Fibroblast of pulmonary artery (primary cell): ENCODE measurements around the gene EML6.

Experiments used
- DNase-seq: peaks from one replicate; pipeline ENCODE4 v3.0.0-alpha.2; 2010; ENCODE audit warnings: low read depth
- H3K4me3 ChIP-seq: replicated peaks from 2 replicates; pipeline ENCODE4 v1.5.1; 2011; ENCODE audit warnings: low read depth, mild to moderate bottlenecking, control low read depth, low read length, moderate library complexity
- CTCF ChIP-seq: IDR thresholded peaks from 2 replicates; pipeline ENCODE4 v1.5.1; 2011; ENCODE audit warnings: mild to moderate bottlenecking, control low read depth, low read length, inconsistent platforms; ENCODE audit errors: missing control alignments

The EML6 gene

DNA sequence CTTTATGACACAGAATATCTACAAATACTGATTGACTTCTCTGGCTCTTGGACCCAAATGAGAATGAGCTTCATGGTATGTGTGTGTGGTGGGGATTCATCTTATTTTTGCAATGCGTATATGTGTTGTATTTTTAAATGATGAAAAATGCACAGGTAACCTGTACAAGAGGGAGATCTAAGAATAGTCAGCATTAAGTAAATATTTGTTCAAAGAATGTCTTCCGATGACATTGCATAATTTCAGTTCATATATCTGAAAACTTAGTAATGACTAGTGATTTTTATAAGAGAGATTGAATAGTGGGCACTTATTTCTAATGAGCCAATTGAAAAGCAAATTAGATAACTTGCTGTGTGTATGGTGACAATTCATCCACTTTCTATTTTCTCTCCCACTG, 66.4 kb downstream of the EML6 start:
- no peak for TF ChIP-seq CTCF
- no peak for DNase-seq
- H3K4me3 ChIP-seq, result no peak overlapping the region

GRCh38 chr2:54791831-54792230, 68.4 kb downstream of the EML6 start:
- H3K4me3 ChIP-seq, result no peak overlapping the region
- no peak for DNase-seq
- no peak for TF ChIP-seq CTCF

- H3K4me3 ChIP-seq, result no peak overlapping the region
- TF ChIP-seq CTCF, result no peak
Measured at GRCh38 chr2:54797307-54797706, 73.8 kb downstream of the EML6 start.

DNA sequence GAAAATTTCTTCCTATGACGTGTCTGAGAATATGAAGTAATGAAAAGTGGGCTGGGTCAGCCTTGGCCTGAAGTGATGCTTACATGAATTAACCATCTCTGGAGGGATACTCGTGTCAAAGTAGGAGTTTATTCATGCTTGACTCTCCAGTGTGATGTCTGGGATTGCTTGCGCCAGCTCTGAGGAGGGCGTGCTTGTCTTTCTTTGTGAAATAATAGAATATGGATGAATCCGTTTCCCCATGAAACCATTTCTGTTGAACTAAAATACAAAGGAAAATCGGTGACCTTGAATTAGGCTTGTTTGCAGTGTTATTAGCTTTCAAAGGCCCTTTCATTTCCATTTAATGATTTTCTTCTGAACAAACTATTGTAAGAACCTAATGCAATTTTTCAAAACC, 77.9 kb downstream of the EML6 start:
- no peak for DNase-seq
- no peak for TF ChIP-seq CTCF
- no peak overlapping the region for H3K4me3 ChIP-seq

More at GRCh38 chr2:54797307-54797706, 73.8 kb downstream of the EML6 start:
- DNase-seq, result no peak

DNA sequence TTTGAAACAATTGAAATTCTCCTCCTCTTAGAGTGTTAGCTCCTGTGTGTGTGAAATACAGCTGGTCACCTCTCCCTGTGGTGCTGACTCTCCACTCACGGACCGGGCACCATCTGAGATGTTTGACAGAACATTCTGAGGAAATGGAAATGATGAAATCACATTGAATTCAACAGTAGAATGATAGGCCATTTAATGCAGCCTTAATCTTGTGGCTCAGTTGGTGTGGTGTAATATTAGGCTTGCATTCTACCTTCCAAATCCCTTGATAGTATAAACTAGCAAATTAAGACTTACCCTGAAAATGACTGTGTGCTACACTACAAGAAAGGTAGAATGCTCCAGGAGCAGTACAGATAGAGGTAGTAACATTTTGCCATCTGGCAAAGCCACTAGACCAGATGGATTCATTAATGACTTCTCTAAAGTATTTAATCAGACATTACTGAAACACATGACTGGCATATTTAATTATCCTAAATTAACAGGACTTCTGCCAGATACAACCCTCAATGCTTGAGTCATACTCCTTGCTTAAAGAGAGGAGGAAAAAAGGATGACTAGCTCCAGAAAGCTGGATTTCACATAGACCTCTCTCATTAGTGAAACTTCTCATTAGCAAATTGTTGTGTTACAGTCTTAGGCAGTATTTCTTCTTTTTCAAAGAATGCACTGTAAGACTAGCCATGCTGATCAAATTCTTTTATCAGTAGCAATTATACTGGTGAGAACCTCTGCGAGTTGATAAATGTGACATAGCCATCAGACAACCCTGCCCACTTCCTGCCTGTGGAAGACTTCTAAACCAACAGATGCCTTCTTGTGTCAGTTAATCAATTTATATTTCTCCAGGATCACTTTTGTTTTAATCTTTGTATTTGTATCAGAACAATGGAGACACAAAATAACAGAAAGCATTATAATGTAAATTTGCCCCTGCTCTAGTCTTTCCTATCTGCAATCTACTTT, 80.6 kb downstream of the EML6 start:
- no peak for TF ChIP-seq CTCF
- DNase-seq, result no peak
- no peak overlapping the region for H3K4me3 ChIP-seq

DNA sequence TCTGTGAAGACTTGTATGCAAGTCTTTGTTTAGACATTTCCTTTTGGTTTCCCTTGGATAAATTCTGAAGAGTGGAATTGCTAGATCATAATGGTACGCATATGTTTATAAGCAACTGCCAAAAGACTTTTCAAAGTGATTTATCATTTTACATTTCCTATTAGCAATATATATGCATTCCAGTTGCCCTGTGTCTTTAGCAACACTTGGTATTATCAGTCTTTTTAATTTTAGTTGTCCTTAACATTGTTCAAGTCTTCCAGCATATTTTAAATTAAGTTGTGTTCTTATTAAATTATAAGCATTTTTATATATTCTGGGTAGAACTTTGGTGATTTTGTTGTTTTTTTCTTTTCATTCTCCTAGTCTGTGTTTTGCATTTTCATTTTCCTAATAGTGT, 81.8 kb downstream of the EML6 start:
- H3K4me3 ChIP-seq, result no peak overlapping the region
- TF ChIP-seq CTCF, result no peak
- DNase-seq, result no peak

GRCh38 chr2:54806975-54807374, 83.5 kb downstream of the EML6 start:
- TF ChIP-seq CTCF, result no peak
- no peak for DNase-seq
- no peak overlapping the region for H3K4me3 ChIP-seq
